WTC11 (cell line): Measurements from ENCODE around the gene SPATA13. TPM values are rescaled to one million over a fixed set of nuclear protein-coding genes. Genes with fewer than 3 reads are reported as not detected.

Experiments
- ATAC-seq: fragments of 200-7000 bp; cut with Tn5 transposase; 2 replicates; pipeline ENCODE4 v1.10.0; 2021; ENCODE audit warnings: mild to moderate bottlenecking, moderate library complexity
- CTCF ChIA-PET: fragments of 300-600 bp; sonication (Branson Sonifier 250); formaldehyde crosslinking; loops from one replicate; lab custom pipeline; 2021; ENCODE audit warnings: antibody characterized with exemption; lab: Charles Lee
- POLR2A ChIA-PET: fragments of 350-600 bp; sonication (Branson Sonifier 250); formaldehyde crosslinking; loops from one replicate; lab custom pipeline; 2021; ENCODE audit warnings: antibody characterized with exemption; lab: Charles Lee
- DNase-seq: peaks from one replicate; pipeline ENCODE4 v3.0.0; 2021; ENCODE audit warnings: low spot score
- H3K27ac Mint-ChIP-seq: 2 replicates; pipeline ENCODE4 v1.8.0; 2021; ENCODE audit warnings: mixed read lengths
- H3K27me3 Mint-ChIP-seq: 2 replicates; pipeline ENCODE4 v1.8.0; 2021; ENCODE audit warnings: low read depth, mild to moderate bottlenecking, moderate library complexity, mixed read lengths
- H3K36me3 Mint-ChIP-seq: 2 replicates; pipeline ENCODE4 v1.8.0; 2021; ENCODE audit warnings: mixed read lengths
- H3K4me1 Mint-ChIP-seq: 2 replicates; pipeline ENCODE4 v1.8.0; 2022; ENCODE audit warnings: mixed read lengths
- H3K4me3 Mint-ChIP-seq: 2 replicates; pipeline ENCODE4 v1.8.0; 2021; ENCODE audit warnings: mild to moderate bottlenecking, moderate library complexity, mixed read lengths
- H3K9me3 Mint-ChIP-seq: 2 replicates; pipeline ENCODE4 v1.8.0; 2021; ENCODE audit warnings: mixed read lengths
- CDX4 ChIP-seq: fragments of 250-450 bp; sonication (Bioruptor Pico); IDR thresholded peaks from 2 replicates; pipeline ENCODE4 v1.9.0; 2021; ENCODE audit warnings: moderate library complexity, mild to moderate bottlenecking, inconsistent platforms, borderline replicate concordance
- E2F5 ChIP-seq: sonication (generic); formaldehyde crosslinking; IDR thresholded peaks from 2 replicates; pipeline ENCODE4 v1.8.1; 2022; ENCODE audit warnings: mild to moderate bottlenecking, moderate library complexity, missing genetic modification reagents
- EMX1 ChIP-seq: fragments of 250-450 bp; sonication (Bioruptor Pico); IDR thresholded peaks from 2 replicates; pipeline ENCODE4 v1.8.0; 2021; ENCODE audit warnings: mild to moderate bottlenecking
- FOXP1 ChIP-seq: sonication (generic); formaldehyde crosslinking; IDR thresholded peaks from 2 replicates; pipeline ENCODE4 v1.8.0; 2022; ENCODE audit warnings: missing genetic modification reagents, mild to moderate bottlenecking, moderate library complexity, borderline replicate concordance
- GABPB1 ChIP-seq: sonication (generic); formaldehyde crosslinking; IDR thresholded peaks from 2 replicates; pipeline ENCODE4 v1.8.1; 2023; ENCODE audit warnings: mild to moderate bottlenecking, missing genetic modification reagents
- GRHL2 ChIP-seq: fragments of 250-450 bp; sonication (Bioruptor Pico); IDR thresholded peaks from 2 replicates; pipeline ENCODE4 v1.8.0; 2022; ENCODE audit warnings: mild to moderate bottlenecking, moderate library complexity; ENCODE audit not compliant: insufficient replicate concordance, severe bottlenecking
- IRF1 ChIP-seq: sonication (generic); formaldehyde crosslinking; IDR thresholded peaks from 2 replicates; pipeline ENCODE4 v1.8.0; 2023; ENCODE audit warnings: missing genetic modification reagents
- IRF2 ChIP-seq: sonication (generic); formaldehyde crosslinking; IDR thresholded peaks from 2 replicates; pipeline ENCODE4 v1.8.0; 2022; ENCODE audit warnings: low read depth, missing genetic modification reagents, borderline replicate concordance
- KAT7 ChIP-seq: sonication (generic); formaldehyde crosslinking; IDR thresholded peaks from 2 replicates; pipeline ENCODE4 v1.8.1; 2023; ENCODE audit warnings: missing genetic modification reagents, mild to moderate bottlenecking, borderline replicate concordance
- MYBL2 ChIP-seq: sonication (generic); formaldehyde crosslinking; IDR thresholded peaks from 2 replicates; pipeline ENCODE4 v1.8.1; 2023; ENCODE audit warnings: mild to moderate bottlenecking, moderate library complexity, missing genetic modification reagents
- NFE2L1 ChIP-seq: sonication (generic); formaldehyde crosslinking; IDR thresholded peaks from 2 replicates; pipeline ENCODE4 v1.8.1; 2023; ENCODE audit warnings: missing genetic modification reagents
- PREB ChIP-seq: sonication (generic); formaldehyde crosslinking; IDR thresholded peaks from 2 replicates; pipeline ENCODE4 v1.8.1; 2022; ENCODE audit warnings: mild to moderate bottlenecking, missing genetic modification reagents, moderate library complexity, borderline replicate concordance
- RORB ChIP-seq: fragments of 250-450 bp; sonication (Bioruptor Pico); IDR thresholded peaks from 2 replicates; pipeline ENCODE4 v1.9.0; 2021; ENCODE audit warnings: mild to moderate bottlenecking
- SP1 ChIP-seq: sonication (generic); formaldehyde crosslinking; conservative IDR thresholded peaks from 2 replicates; pipeline ENCODE4 v1.8.1; 2022; ENCODE audit warnings: missing genetic modification reagents
- USF1 ChIP-seq: sonication (generic); formaldehyde crosslinking; IDR thresholded peaks from 2 replicates; pipeline ENCODE4 v1.8.0; 2022; ENCODE audit warnings: mild to moderate bottlenecking, missing genetic modification reagents
- ZMAT4 ChIP-seq: fragments of 250-450 bp; sonication (Bioruptor Pico); IDR thresholded peaks from 2 replicates; pipeline ENCODE4 v1.9.0; 2021; ENCODE audit warnings: mild to moderate bottlenecking
- ZNF138 ChIP-seq: sonication (generic); formaldehyde crosslinking; conservative IDR thresholded peaks from 2 replicates; pipeline ENCODE4 v1.8.1; 2022; ENCODE audit warnings: mild to moderate bottlenecking, moderate library complexity, missing genetic modification reagents
- ZNF317 ChIP-seq: sonication (generic); formaldehyde crosslinking; IDR thresholded peaks from 2 replicates; pipeline ENCODE4 v1.8.1; 2023; ENCODE audit warnings: low read depth, mild to moderate bottlenecking, moderate library complexity, missing genetic modification reagents, borderline replicate concordance
- ZNF396 ChIP-seq: fragments of 250-450 bp; sonication (Bioruptor Pico); IDR thresholded peaks from 2 replicates; pipeline ENCODE4 v1.8.0; 2021; ENCODE audit warnings: mild to moderate bottlenecking, moderate library complexity, borderline replicate concordance
- ZNF671 ChIP-seq: fragments of 250-450 bp; sonication (Bioruptor Pico); IDR thresholded peaks from 2 replicates; pipeline ENCODE4 v1.8.0; 2021; ENCODE audit warnings: mild to moderate bottlenecking
- total RNA-seq: library from RNA; stranded (reverse); gene quantifications from 3 replicates; pipeline ENCODE4 v1.2.3, GENCODE V29; 2021

SPATA13 gene
- total RNA-seq, 1 experiment from 2014 or later = 29.0 TPM

- TF ChIP-seq GABPB1 (CRISPR knock-in tag) = no peak
- TF ChIP-seq E2F5 (CRISPR knock-in tag) = no peak
Measured at GRCh38 chr13:24221007-24221406, 60.5 kb downstream of the SPATA13 start (continued).

GRCh38 chr13:24222756-24223155 is 62.2 kb downstream of the SPATA13 start:
- peaks cover 39% of the 10 kb centered on the region for H3K4me1 Mint-ChIP-seq
- H3K4me3 Mint-ChIP-seq = no peak overlapping the region
- H3K27ac Mint-ChIP-seq = no peak overlapping the region
- DNase-seq (no peak), ATAC-seq (no peak)
- H3K9me3 Mint-ChIP-seq = no peaks in the 10 kb centered on the region
- POLR2A ChIA-PET = no interaction called here
- no peaks in the 10 kb centered on the region for H3K27me3 Mint-ChIP-seq
- CTCF ChIA-PET = interaction anchor here (1.0 kb wide), 1 partner anchor 170 kb away, joined by 4 read pairs; no protein-coding TSS in a partner anchor
- peaks cover 3% of the 10 kb centered on the region; the same call in 1 of the 2 replicates for H3K36me3 Mint-ChIP-seq
- no peak for TF ChIP-seq GRHL2 (CRISPR knock-in tag)
- no peak for TF ChIP-seq NFE2L1
- TF ChIP-seq SP1 (CRISPR knock-in tag) = no peak
- no peak for TF ChIP-seq USF1
- no peak for TF ChIP-seq CDX4 (CRISPR knock-in tag)
- no peak for TF ChIP-seq ZNF396 (CRISPR knock-in tag)
- TF ChIP-seq ZNF138 = no peak
- no peak for TF ChIP-seq EMX1 (CRISPR knock-in tag)
- TF ChIP-seq ZMAT4 (CRISPR knock-in tag) = no peak
- no peak for TF ChIP-seq ZNF671 (CRISPR knock-in tag)
- TF ChIP-seq MYBL2 = no peak
- TF ChIP-seq FOXP1 (CRISPR knock-in tag) = no peak
- no peak for TF ChIP-seq PREB (CRISPR knock-in tag)
- TF ChIP-seq IRF2 = no peak
- TF ChIP-seq KAT7 (CRISPR knock-in tag) = no peak
- TF ChIP-seq RORB (CRISPR knock-in tag) = no peak
- no peak for TF ChIP-seq ZNF317 (CRISPR knock-in tag)
- TF ChIP-seq IRF1 = no peak
- no peak for TF ChIP-seq GABPB1 (CRISPR knock-in tag)
